ENCODE data around the gene LIMS1.
A peak's percentile ranks its signal among the peaks of the same experiment; 100 is the strongest.

LIMS1 gene

DNA sequence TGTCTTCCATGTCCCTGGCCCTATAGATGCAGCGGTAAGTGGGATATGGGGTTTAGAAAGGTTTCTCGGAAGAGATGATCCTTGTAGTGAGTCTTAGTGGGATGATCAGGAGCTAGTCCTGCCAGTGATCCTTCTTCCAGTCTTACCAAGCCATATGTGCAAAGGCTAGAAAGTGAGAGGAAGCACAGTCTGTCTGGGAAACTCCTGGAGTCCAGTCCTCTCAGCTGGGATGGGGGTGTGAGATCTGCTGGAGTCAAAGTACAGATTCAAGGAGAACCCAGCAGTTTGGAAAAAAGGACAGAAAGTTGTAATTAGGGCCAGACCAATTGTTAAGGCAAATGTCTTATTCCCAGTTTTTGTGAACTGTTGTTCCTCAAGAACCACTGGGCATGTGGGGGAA is 83.3 kb downstream of the LIMS1 start:
- no peak for DNase-seq

DNA sequence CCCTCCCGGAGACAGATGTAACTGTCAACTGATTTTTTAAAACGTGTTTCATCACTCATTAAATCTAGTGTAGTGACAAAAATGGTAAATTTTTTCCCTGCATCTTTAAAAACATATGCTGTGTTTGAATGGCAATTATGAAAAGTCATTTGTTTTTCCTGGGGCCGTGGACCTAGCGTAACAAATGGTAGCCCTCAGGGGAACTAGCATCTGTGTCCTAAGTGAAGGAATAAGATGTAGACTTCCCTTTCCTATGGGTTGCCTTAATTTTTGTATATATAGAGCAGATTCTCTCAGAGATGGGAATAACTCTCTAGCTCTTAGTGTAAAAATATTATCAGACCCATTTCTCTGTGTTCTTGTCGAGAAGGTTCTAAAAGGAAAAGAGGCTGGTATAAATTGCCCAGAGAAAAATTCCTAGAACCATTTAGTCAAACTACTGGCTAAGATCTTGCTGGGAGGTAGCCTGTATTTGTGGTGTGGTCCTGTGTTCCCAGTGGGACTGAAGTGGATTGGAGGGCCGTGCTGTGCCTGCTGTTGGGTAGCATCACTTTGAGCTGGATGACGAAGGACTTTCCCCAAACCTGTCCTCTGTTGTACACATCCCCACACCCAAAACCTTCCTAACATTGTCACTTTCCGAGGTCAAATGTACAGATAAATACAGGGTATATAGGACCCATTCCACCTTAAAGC is 85.8 kb downstream of the LIMS1 start:
- no peak for DNase-seq

- DNase-seq: no peak
These were observed 86.4 kb downstream of the LIMS1 start for GRCh38 chr2:108620656-108621055.

- DNase-seq: peak; percentile 43
These were observed 86.9 kb downstream of the LIMS1 start for GRCh38 chr2:108621087-108621559.

GRCh38 chr2:108621687-108622681 is 87.7 kb downstream of the LIMS1 start:
- no peak for DNase-seq

DNA sequence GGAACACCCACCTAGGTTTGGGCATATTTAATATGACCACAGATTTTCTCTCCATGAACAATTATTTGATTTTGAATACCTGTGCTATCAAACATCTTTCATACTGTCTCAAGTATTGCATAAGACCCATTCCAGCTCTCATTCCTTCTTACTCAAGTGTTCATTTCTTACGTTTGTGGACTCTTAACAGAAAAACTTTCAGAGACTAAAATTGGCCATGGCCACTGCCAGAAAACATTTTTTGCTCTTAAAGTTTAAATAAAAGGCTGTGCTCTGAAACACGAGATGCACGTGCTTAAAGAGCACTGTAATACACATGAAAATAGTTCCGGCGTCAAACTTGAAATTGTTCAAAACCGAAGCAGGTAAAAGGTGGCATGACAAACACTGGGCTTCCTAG is 89.3 kb downstream of the LIMS1 start:
- no peak for DNase-seq

GRCh38 chr2:108625186-108625827 is 91.0 kb downstream of the LIMS1 start:
- DNase-seq: no peak

- DNase-seq: no peak
These were observed 91.5 kb downstream of the LIMS1 start for GRCh38 chr2:108625828-108626195.

DNA sequence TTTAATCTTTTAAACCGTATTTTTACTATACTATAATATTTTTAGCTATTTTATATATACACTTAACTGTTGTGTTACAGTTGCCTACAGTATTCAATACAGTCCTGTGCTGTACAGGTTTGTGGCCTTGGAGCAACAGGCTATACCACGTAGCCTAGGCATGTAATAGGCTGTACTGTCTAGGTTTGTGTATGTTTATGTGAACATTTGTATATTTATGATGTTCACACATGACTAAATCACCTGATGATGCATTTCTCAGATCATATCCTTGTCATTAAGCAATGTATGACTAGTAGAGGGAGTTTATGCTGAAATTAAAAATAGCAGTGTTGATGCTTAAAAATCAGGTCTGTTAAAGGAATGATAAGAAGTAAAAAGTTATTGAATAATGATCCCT is 92.7 kb downstream of the LIMS1 start:
- no peak for DNase-seq

DNA sequence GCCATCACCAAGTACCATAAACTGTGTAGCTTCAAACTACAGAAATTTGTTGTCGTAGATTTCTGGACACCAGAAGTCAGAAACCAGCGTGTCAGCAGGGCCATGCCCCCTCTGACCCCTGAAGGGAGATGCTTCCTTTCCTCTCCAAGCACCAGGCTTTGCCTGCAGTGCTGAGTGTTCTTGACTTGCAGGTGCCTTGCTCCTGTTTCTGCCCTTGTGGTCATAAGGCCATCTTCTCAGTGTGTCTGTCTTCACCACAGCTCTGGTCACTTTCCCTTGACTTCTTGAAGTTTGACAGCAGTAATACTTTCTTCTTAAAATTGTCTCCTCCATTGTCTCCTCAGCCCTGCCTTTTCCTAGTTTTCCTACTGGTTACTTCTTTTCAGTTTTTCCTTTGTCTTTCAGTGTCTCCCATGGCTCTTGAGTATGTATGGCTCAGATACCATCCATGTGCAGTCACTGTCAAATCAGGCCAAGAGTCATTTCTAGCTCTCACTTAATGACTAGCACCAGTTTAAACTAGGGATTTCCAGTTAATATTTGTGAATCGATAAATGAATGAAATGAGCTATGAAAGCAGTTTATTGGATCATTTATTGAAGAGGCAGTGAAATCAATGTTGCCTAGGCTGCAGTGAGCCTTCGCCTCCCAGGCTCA is 93.8 kb downstream of the LIMS1 start:
- no peak for DNase-seq

DNA sequence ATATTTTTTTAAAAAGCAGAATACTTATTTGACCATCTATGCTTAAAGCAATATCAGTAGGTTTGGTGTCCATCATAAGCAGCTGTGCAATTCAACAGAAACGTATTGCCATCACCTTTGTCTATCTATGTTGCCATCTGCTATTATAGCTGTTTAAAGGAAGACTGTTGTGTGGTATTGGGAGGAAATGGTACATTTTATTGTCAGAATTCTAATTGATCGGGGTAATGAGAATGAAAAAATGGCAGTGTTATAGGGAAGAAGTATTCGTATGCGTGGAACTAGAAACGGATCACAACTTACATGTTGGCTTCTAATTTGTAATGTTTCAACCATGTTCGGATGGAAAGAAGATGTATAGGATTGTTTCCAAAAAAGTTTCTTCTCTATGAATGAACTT is 94.7 kb downstream of the LIMS1 start:
- DNase-seq: no peak

DNA sequence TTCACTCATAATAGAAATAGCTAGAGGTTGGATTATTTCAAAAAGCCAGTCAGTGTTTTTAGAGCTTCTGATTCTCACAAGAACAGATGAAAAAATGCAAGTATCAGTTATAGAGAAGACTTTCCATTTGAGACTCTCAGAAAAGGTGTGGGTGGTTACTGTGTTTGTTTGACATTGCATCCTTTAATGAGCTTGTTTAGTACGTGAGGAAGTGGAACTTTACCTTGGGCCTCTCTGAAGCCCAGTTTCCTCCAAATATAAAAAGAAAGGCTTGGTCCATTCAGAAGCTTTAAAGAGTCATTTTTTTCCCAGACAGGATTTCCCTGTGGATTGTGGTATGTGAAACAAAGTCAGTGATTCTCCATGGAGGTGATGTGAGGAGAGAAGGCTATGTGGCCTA is 95.1 kb downstream of the LIMS1 start:
- no peak for DNase-seq

- DNase-seq: no peak
These were observed 96.5 kb downstream of the LIMS1 start for GRCh38 chr2:108630567-108631405.

- DNase-seq: no peak
These were observed 98.3 kb downstream of the LIMS1 start for GRCh38 chr2:108632332-108633160.

- DNase-seq: no peak
These were observed 99.1 kb downstream of the LIMS1 start for GRCh38 chr2:108633409-108633808.

- DNase-seq: no peak
These were observed 99.7 kb downstream of the LIMS1 start for GRCh38 chr2:108634011-108634410.

GRCh38 chr2:108634576-108635160 is 100.4 kb downstream of the LIMS1 start:
- no peak for DNase-seq

DNA sequence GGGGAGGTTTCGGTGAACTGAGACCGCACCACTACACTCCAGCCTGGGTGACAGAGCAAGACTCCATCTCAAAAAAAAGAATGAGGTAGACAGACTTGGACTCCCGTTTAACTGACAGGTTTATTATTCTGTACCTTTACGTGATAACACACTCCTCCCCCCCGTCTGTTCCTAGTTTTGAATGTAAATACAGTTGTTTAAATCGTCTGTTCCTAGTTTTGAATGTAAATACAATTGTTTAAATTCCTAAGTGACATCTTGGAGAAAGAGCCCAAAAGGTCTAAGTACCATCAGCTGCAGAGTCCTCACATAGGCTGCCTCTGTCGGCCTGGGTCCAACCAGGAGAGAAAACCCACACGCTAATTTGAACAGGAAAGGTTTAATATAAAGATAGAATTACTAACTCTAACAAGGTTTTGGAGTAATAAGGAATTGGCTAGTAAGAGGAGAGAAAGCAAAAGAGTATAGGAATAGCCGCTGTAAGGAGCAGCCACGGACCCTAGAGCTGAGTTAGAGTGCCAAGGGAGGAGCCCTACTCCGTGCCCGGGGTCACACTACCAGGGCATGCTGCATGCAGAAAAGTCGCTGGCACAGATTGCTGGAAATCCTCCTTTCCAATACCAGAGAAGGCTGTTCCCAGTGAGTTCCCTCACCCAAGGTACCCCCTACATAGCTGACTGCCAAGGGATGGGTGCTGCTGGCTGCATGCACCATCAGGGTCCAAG is 101.5 kb downstream of the LIMS1 start:
- no peak for DNase-seq

DNA sequence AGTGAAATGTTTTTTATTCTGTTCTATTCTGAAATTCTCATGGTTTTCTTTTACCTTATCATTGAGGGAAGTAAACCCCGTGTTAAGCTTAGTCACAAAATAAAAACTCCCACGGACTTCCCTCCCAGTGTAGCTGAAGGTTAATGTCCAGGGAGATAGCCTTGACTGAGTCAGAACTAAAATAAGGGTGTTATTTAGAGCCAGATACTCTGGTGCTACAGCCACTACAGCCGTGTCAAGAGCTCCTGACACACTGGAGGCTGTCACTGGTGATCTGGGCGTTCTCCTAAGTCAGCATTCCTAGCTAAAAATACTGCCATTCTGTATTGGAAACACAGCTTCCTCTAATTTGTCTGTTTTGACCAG is 103.0 kb downstream of the LIMS1 start:
- no peak for DNase-seq

DNA sequence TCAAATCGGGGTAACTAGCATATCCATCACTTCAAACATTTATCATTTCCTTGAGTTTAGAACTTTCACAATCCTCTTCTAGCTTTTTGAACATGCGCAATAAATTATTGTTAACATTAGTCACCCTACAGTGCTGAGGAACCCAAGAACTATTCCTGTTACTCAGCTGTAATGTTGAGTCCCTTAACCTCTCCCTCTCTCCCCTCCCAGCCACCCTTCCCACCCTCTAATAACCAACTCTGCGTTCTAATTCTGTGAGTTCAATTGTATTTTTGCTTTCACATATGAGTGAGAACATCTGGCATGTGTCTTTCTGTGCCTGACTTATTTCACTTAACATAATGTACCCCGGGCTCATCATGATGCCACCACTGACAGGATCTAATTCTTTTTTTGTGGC is 106.5 kb downstream of the LIMS1 start:
- DNase-seq: no peak

Data from NCI-H510A (cell line).